ENCODE data around the gene MYO7B. TPM values are rescaled to one million over a fixed set of nuclear protein-coding genes. Genes with fewer than 3 reads are reported as not detected.

MYO7B gene
- total RNA-seq: 1.3 TPM

DNA sequence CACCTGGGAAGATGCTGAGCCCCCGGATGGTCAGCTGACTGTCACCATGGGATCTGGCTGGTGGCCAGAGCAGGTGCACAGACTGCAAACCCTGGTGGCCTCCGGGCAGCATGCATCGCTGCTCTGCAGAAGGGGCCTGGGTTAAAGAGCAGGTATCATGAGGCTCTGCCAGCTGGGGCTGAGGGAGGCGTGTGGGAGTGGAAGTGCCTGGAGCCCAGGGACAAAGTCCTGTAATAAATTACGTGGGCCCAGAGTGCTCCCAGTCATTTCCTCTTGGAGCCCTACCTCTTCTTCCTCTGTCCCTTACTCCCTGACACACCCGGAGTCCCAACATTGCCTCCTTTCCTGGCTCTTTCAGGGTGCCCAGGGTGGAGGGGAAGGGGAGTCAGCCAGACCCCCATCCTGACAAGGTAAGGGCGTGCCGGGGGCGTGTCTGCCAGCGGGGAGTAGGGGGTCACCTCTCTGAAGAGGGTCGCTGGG is at the start of gene MYO7B:
TSS of gene MYO7B (plus strand) at position 262 of the 480 bp plus-strand sequence. CDS start 24,040 bp downstream, outside the sequence.
- TF ChIP-seq, protein P1, sequence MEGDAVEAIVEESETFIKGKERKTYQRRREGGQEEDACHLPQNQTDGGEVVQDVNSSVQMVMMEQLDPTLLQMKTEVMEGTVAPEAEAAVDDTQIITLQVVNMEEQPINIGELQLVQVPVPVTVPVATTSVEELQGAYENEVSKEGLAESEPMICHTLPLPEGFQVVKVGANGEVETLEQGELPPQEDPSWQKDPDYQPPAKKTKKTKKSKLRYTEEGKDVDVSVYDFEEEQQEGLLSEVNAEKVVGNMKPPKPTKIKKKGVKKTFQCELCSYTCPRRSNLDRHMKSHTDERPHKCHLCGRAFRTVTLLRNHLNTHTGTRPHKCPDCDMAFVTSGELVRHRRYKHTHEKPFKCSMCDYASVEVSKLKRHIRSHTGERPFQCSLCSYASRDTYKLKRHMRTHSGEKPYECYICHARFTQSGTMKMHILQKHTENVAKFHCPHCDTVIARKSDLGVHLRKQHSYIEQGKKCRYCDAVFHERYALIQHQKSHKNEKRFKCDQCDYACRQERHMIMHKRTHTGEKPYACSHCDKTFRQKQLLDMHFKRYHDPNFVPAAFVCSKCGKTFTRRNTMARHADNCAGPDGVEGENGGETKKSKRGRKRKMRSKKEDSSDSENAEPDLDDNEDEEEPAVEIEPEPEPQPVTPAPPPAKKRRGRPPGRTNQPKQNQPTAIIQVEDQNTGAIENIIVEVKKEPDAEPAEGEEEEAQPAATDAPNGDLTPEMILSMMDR (IDR thresholded peaks at IDR 0.05): no peak
- Histone ChIP-seq H3K4me1 (no peaks in the 10 kb centered on the region), H3K27me3 (no peaks in the 10 kb centered on the region), H3K9me3 (no peaks in the 10 kb centered on the region), H3K4me3 (no peak within 1 kb of the TSS), H3K27ac (no peak within 1 kb of the TSS), H3K36me3 (no peaks in the 10 kb centered on the region)
- intact Hi-C loops (cut with DNase I): no loop called here
- no peak for DNase-seq (ENCODE audit: low spot score in 2 of 2)

DNA sequence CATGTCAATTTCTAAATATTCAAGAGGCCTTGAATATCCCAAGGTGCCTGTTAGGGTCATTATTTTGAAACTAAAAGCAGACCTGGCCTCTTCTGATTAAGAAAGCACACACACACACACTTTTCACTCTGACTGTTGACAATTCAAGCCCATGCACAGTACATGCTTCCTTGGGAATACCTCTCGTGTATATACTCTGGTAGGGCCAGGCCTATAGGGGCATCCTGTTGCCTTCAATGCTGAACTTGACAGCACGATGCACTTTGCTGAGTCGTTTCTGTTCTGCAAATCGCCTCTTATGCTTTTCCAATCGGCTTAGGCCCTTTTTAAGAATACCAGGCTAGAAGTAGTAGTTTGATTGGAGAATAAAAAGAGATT is 49.8 kb upstream of the MYO7B start:
- no peaks in the 10 kb centered on the region for H3K27me3 ChIP-seq
- DNase-seq (ENCODE audit: low spot score in 2 of 2): no peak
- intact Hi-C loops (cut with DNase I): no loop called here
- H3K4me3 ChIP-seq: no peak overlapping the region
- no peaks in the 10 kb centered on the region for H3K4me1 ChIP-seq
- TF ChIP-seq, protein P1 (IDR thresholded peaks at IDR 0.05): no peak
- H3K36me3 ChIP-seq: peaks cover 66 to 93% of the 10 kb centered on the region in 2 donors
- H3K9me3 ChIP-seq: no peaks in the 10 kb centered on the region
- H3K27ac ChIP-seq: no peak overlapping the region

- Histone ChIP-seq H3K4me1 (no peaks in the 10 kb centered on the region), H3K27me3 (no peaks in the 10 kb centered on the region), H3K4me3 (no peak overlapping the region), H3K27ac (no peak overlapping the region), H3K36me3 (peaks cover 59 to 92% of the 10 kb centered on the region in 2 donors), H3K9me3 (no peaks in the 10 kb centered on the region)
- intact Hi-C loops (cut with DNase I): no loop called here
- DNase-seq (ENCODE audit: low spot score in 2 of 2): no peak
- TF ChIP-seq, protein P1 (IDR thresholded peaks at IDR 0.05): no peak
These were observed 49.0 kb upstream of the MYO7B start for GRCh38 chr2:127486247-127487058.

- no peak for DNase-seq (ENCODE audit: low spot score in 2 of 2)
- no peaks in the 10 kb centered on the region for H3K4me1 ChIP-seq
- H3K36me3 ChIP-seq: peaks cover 74 to 86% of the 10 kb centered on the region in 2 donors
- no peak overlapping the region for H3K4me3 ChIP-seq
- no peak overlapping the region for H3K27ac ChIP-seq
- intact Hi-C loops (cut with DNase I): no loop called here
- H3K27me3 ChIP-seq: no peaks in the 10 kb centered on the region
- TF ChIP-seq, protein P1 (IDR thresholded peaks at IDR 0.05): no peak
- no peaks in the 10 kb centered on the region for H3K9me3 ChIP-seq
These were observed 45.2 kb upstream of the MYO7B start for GRCh38 chr2:127490283-127490682.

DNA sequence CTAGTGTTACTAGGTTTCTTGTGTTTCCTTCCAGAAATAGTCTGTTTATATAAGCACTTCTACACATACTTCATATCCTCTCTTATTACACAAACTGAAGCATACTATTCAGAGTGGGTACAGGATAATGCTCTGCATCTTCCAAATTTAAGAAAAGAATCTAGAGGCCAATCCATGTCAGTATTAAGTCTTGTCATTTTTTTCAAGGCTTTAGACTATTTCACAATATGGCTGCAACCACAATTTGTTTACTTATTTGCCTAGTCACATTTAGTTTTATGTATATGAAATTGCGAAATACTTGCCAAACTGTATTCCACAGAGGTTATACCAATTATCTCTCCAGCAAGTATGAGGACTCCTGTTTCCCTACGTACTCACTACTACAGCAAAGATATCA is 37.1 kb upstream of the MYO7B start:
- intact Hi-C loops (cut with DNase I): no loop called here
- Histone ChIP-seq H3K4me1 (no peaks in the 10 kb centered on the region), H3K9me3 (no peaks in the 10 kb centered on the region), H3K4me3 (no peak overlapping the region), H3K36me3 (peaks cover 44 to 66% of the 10 kb centered on the region in 2 donors), H3K27ac (no peak overlapping the region), H3K27me3 (no peaks in the 10 kb centered on the region)
- DNase-seq (ENCODE audit: low spot score in 2 of 2): no peak
- TF ChIP-seq, protein P1 (IDR thresholded peaks at IDR 0.05): no peak
